ENCODE data around the gene LSM3.

Gene LSM3

GRCh38 chr3:14240366-14240765 is 61.7 kb downstream of the LSM3 start:
- no peak for DNase-seq (ENCODE audit: low read depth in 2 of 2)

- no peak for DNase-seq (ENCODE audit: low read depth in 2 of 2)
Observed at GRCh38 chr3:14241716-14242115, 63.1 kb downstream of the LSM3 start.

- no peak for DNase-seq (ENCODE audit: low read depth in 2 of 2)
Observed at GRCh38 chr3:14242490-14243311, 64.1 kb downstream of the LSM3 start.

- DNase-seq (ENCODE audit: low read depth in 2 of 2), result no peak
Observed at GRCh38 chr3:14243782-14244181, 65.2 kb downstream of the LSM3 start.

- DNase-seq (ENCODE audit: low read depth in 2 of 2), result no peak
Observed at GRCh38 chr3:14244521-14245247, 66.1 kb downstream of the LSM3 start.

GRCh38 chr3:14245248-14245639 is 66.6 kb downstream of the LSM3 start:
- no peak for DNase-seq (ENCODE audit: low read depth in 2 of 2)

- no peak for DNase-seq (ENCODE audit: low read depth in 2 of 2)
Observed at GRCh38 chr3:14245822-14246221, 67.2 kb downstream of the LSM3 start.

- DNase-seq (ENCODE audit: low read depth in 2 of 2), result no peak
Observed at GRCh38 chr3:14246414-14246813, 67.8 kb downstream of the LSM3 start.

GRCh38 chr3:14248477-14248848 is 69.8 kb downstream of the LSM3 start:
- DNase-seq (ENCODE audit: low read depth in 2 of 2), result no peak

GRCh38 chr3:14248849-14249523 is 70.4 kb downstream of the LSM3 start:
- DNase-seq (ENCODE audit: low read depth in 2 of 2), result no peak

Measured in stimulated activated CD8-positive, alpha-beta memory T cell treated with anti-CD3 and anti-CD28 coated beads, Interleukin-2, amount 100 ng/mL, for 1 hour (primary cell).